A673 (cell line): Measurements from ENCODE around the gene COL5A1. TPM values are rescaled to one million over a fixed set of nuclear protein-coding genes. Genes with fewer than 3 reads are reported as not detected.

Experiments
- BruUV-seq: library from RNA; stranded (reverse); fragments of 400-500 nt; replicated peaks from 2 replicates; lab custom pipeline; 2021; lab: Mats Ljungman, UMichigan
- CTCF ChIA-PET: fragments of 300-600 bp; sonication (Branson Sonifier 250); formaldehyde crosslinking; loops from one replicate; lab custom pipeline; 2022; ENCODE audit warnings: antibody characterized with exemption; lab: Charles Lee
- POLR2A ChIA-PET: fragments of 300-600 bp; sonication (Branson Sonifier 250); formaldehyde crosslinking; loops from one replicate; lab custom pipeline; 2022; ENCODE audit warnings: antibody characterized with exemption; ENCODE audit not compliant: low non-redundant PET; lab: Charles Lee
- DNase-seq: peaks from one replicate; pipeline ENCODE4 v3.0.0-alpha.2; 2015; ENCODE audit warnings: low spot score
- H3K27ac ChIP-seq: fragments of 200-600 bp; sonication (generic); 2 replicates; pipeline ENCODE4 v1.5.1; 2016; ENCODE audit warnings: mixed run types, low read depth, mild to moderate bottlenecking, mixed read lengths, antibody characterized with exemption, low read length; ENCODE audit not compliant: poor library complexity, severe bottlenecking
- H3K27me3 ChIP-seq: fragments of 200-600 bp; sonication (generic); replicated peaks from 2 replicates; pipeline ENCODE4 v1.6.1; 2017; ENCODE audit warnings: mixed run types, low read depth, mild to moderate bottlenecking, mixed read lengths, antibody characterized with exemption, low read length; ENCODE audit not compliant: insufficient read depth, poor library complexity
- H3K36me3 ChIP-seq: fragments of 200-600 bp; sonication (generic); 2 replicates; pipeline ENCODE4 v1.6.1; 2016; ENCODE audit warnings: mixed run types, mild to moderate bottlenecking, mixed read lengths, antibody characterized with exemption, low read length; ENCODE audit not compliant: insufficient read depth, poor library complexity, severe bottlenecking
- H3K4me1 ChIP-seq: fragments of 200-600 bp; sonication (generic); 2 replicates; pipeline ENCODE4 v1.6.1; 2017; ENCODE audit warnings: mixed run types, mild to moderate bottlenecking, mixed read lengths, antibody characterized with exemption, low read length; ENCODE audit not compliant: insufficient read depth, poor library complexity, severe bottlenecking
- H3K4me3 ChIP-seq: fragments of 200-600 bp; sonication (generic); 2 replicates; pipeline ENCODE4 v1.5.1; 2016; ENCODE audit warnings: low read depth, mixed run types, mild to moderate bottlenecking, mixed read lengths, low read length; ENCODE audit not compliant: poor library complexity, severe bottlenecking
- H3K9me3 ChIP-seq: fragments of 200-600 bp; sonication (generic); 2 replicates; pipeline ENCODE4 v1.6.1; 2016; ENCODE audit warnings: mixed run types, low read depth, mild to moderate bottlenecking, mixed read lengths, antibody characterized with exemption, low read length; ENCODE audit not compliant: poor library complexity, severe bottlenecking
- CTCF ChIP-seq: fragments of 300-800, 200-600 bp; sonication (generic); conservative IDR thresholded peaks from 2 replicates; pipeline ENCODE4 v1.5.1; 2017; ENCODE audit warnings: low read depth, mild to moderate bottlenecking, antibody characterized with exemption, low read length, moderate library complexity, mixed read lengths
- EZH2 ChIP-seq: fragments of 200-600 bp; sonication (generic); IDR thresholded peaks from 2 replicates; pipeline ENCODE4 v1.6.1; 2017; ENCODE audit warnings: borderline replicate concordance, low read depth, mild to moderate bottlenecking, mixed read lengths, antibody characterized with exemption, low read length; ENCODE audit not compliant: poor library complexity, severe bottlenecking
- intact Hi-C: fragments of 100-400 bp; cut with micrococcal nuclease; formaldehyde crosslinking; loops from one replicate; pipeline ENCODE4 v1.10.0; 2022; ENCODE audit not compliant: unreplicated experiment
- total RNA-seq: library from RNA; stranded (reverse); gene quantifications from 2 replicates; pipeline ENCODE4 v1.2.3, GENCODE V29; 2021

COL5A1 gene
- total RNA-seq, 1 experiment from 2014 or later, result 33.6 TPM

GRCh38 chr9:134600371-134600770 is 41.2 kb upstream of the COL5A1 start:
- no peaks in the 10 kb centered on the region for H3K36me3 ChIP-seq
- POLR2A ChIA-PET, result no interaction called here
- intact Hi-C loops, result no loop called here

GRCh38 chr9:134600836-134601638 is 40.6 kb upstream of the COL5A1 start:
- BruUV-seq, result no TSS peak
- Histone ChIP-seq H3K27me3 (no peaks in the 10 kb centered on the region), H3K4me3 (no peak overlapping the region), H3K4me1 (no peaks in the 10 kb centered on the region), H3K36me3 (no peaks in the 10 kb centered on the region), H3K9me3 (no peaks in the 10 kb centered on the region), H3K27ac (no peak overlapping the region)
- ChIA-PET POLR2A (no interaction called here), CTCF (no interaction called here)
- intact Hi-C loops, result no loop called here
- no peak for TF ChIP-seq CTCF
- no peak for DNase-seq

More at GRCh38 chr9:134600371-134600770, 41.2 kb upstream of the COL5A1 start:
- H3K9me3 ChIP-seq, result no peaks in the 10 kb centered on the region
- H3K27ac ChIP-seq, result no peak overlapping the region
- no peak overlapping the region for H3K4me3 ChIP-seq
- DNase-seq, result no peak
- CTCF ChIA-PET, result no interaction called here
- H3K27me3 ChIP-seq, result no peaks in the 10 kb centered on the region
- BruUV-seq, result no TSS peak
- TF ChIP-seq EZH2 (no peak), CTCF (no peak)
- no peaks in the 10 kb centered on the region for H3K4me1 ChIP-seq

GRCh38 chr9:134601764-134602163 is 39.8 kb upstream of the COL5A1 start:
- Histone ChIP-seq H3K36me3 (no peaks in the 10 kb centered on the region), H3K27ac (no peak overlapping the region), H3K4me1 (no peaks in the 10 kb centered on the region), H3K9me3 (no peaks in the 10 kb centered on the region), H3K4me3 (no peak overlapping the region), H3K27me3 (no peaks in the 10 kb centered on the region)
- intact Hi-C loops, result no loop called here
- BruUV-seq, result no TSS peak
- no peak for TF ChIP-seq CTCF
- TF ChIP-seq EZH2, result no peak
- CTCF ChIA-PET, result no interaction called here
- POLR2A ChIA-PET, result no interaction called here
- no peak for DNase-seq
